Measurements from ENCODE around the gene MEAK7.

The MEAK7 gene

DNA sequence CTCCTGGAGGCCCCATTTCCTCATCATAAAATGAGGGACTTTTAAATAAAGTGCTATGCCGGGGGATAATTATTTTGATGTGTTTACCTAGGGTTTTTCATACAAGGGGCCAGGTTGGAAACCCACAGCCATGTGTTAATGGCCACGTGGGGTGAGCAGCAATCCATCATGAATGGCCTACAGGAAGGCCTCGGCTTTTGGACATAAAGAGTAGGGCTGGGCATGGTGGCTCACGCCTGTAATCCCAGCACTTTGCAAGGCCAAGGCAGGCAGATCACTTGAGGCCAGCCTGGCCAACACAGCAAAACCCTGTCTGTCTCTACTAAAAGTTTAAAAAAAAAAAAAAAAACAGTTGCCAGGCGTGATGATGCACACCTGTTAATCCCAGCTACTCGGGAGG is 40.3 kb downstream of the MEAK7 start:
- FAIRE-seq, result no peak

DNA sequence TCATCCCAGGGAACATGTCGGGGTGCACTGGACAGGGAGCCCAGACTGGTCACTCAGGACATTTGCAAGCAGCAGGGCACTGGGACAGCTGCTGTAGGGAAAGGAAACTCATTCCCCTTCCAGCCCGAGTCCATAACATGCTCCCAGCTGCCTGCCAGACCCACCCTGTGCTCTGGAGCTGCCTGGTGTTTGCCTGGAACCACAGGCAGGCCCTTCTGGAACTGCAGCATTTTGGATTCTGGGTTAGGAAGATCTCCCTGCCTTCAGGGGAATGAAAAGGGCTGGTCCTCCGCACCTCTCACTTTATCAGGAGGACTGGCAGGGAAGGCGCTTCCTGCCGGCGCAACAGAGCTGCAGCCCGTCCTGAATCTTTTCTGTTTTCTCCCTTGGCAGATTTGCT is 41.2 kb downstream of the MEAK7 start:
- FAIRE-seq, result no peak

DNA sequence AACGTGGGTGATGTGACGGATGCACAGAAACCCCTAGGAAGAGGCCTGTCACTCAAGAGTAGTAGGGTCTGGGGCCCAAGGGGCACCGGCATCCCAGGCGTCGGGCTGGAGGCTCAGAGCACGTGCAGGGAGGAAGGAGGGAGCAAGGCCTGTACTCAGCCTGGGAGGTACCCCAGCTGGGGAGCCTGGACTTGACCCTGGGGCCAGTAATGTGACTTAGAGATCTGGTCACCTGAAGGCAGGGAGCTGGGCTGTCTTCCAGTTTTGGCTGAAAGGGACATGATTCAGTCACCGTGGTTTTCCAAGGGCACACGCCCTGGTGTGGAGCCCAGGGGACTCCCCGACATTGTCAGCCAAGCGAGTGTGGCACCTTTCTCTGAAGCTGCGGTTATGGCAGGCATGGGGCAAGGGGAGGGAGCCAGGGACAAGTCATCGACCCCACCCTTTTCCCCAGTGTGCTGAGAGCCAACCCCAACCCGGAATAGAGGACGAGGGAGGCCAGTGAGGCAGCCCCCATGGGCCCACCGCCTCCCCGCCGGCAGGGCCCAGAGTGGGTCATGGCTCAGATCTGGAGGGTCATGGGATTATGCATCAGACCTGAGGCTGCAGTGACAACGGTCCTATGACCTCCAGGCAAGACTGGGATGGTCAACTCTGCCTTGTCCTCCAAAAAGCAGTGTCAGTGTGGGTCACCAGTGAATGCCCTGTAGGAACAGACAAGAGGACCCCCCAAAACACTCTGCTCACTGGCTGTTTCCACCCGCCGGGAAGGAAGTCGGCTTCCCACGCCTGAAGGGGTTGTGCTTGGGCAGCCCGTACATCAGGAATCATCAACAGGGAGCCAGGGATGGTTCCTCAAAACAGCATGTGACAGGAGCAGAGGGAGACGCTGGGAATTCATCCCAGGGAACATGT is 41.9 kb downstream of the MEAK7 start:
- no peak for FAIRE-seq

DNA sequence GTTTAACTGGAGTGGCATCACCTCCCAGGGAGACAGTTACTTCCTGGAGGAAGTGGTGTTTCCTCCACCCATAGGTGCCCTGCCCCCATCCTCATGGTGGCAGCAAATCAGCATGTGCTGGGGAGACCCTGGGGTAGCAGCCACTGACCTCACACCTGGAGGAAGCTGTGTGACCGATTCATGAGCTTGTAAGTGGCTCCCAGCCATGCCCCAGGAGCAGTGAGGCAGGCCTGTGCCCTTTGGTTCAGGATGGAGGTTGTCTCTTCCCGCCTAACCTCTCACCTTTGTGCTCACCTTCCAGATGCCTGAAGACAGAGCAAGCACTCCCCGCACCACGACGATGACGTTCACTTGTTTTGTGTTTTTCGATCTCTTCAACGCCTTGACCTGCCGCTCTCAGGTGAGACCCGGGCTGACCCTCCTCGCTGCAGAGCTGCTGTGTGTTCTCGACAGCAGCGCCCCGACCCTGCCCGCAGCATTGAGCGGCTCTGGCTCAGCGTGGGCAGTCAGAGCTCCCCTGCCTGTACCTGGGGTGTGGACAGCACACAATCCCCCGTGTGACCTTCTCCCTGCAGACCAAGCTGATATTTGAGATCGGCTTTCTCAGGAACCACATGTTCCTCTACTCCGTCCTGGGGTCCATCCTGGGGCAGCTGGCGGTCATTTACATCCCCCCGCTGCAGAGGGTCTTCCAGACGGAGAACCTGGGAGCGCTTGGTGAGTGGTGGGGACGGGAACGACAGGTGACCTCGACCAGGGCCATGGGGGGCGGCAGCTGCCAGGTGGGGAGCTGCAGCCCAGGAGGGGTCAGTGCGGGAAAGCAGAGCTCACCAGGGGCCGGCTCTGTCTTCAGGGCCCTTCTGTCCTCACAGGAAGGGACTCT is 42.8 kb downstream of the MEAK7 start:
- FAIRE-seq, result no peak

DNA sequence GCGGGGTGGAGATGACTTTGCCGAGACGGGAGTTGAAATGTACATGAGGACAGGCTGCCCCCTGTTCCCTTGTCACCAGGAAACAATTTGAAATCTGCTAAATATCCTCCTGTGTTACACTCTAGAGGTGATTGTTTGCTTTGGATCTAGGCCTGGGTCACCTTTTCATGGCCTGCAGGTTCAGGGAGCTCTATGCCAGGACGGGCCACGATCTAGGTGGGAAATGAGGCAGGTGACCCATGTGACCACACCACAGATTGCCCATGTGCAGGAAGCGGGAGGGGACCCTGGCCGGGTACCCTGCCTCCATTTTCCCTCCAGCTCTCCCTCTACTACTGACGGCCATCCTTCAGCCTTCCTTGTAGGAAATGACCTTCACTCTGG is 43.4 kb downstream of the MEAK7 start:
- no peak for FAIRE-seq

DNA sequence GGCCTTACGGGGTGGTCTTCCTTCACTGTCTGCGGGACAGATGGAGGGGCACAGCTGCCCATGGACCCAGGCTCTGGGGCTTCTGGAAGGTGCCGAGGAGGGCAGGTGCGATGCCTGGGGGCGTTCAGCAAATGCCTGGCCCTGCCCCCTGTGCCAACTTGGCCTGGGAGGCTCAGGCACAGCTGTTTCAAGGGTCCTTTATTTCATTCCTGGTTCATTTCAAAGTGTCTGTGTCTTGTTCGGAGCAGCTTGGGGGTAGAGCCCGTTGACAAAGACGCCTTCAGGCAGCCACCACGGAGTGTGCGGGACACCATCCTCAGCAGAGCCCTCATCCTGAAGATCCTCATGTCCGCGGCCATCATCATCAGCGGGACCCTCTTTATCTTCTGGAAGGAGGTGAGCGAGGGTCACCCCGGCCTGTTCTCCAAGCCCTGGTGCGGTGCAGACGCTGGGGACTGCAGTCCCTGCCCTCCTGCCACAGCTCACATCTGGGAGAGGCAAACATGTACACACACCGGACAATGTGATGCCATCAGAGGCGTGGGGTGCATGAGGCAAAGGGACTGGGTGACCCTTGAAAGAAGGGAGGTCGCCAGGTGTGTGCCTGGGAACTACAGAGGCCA is 43.9 kb downstream of the MEAK7 start:
- FAIRE-seq, result no peak

DNA sequence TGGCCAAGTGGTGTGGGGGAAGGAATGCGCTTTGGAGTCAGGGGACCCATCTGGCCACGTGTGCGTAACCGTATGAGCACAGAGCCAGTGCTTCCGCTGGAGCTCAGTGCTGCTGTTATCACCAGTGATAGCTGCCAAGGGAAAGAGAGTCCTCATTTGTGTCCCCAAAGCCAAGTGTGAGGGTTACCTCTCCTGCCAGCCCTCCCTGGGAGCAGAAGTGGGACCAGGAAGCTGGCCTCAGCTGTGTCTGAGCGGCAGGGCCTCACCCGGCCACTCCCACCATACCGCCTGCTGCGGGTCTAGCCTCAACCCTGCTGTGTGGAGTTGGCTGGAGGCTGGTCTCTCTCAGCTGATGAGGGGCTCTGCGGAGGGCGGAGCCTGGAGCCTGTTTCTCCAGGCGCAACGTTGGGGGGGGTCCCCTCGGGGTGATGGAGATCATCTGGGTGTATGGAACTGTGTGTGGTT is 44.5 kb downstream of the MEAK7 start:
- FAIRE-seq, result no peak

DNA sequence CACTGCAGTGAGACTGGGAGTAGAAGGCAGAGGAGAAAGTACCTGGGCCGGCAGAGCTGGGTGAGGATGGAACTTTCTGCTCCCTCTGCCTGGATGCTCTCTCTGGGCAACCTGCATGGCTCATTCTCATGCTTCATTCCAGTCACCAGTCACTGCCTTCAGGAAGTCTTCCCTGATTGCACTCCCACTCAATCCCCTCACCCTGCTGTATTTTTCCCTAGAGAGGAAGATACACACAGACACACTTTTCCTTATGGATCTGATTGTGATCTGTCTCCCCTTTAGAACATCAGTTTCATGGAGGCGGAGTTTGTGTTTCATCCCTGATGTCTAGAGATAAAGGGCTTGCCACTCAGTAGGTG is 44.9 kb downstream of the MEAK7 start:
- no peak for FAIRE-seq

DNA sequence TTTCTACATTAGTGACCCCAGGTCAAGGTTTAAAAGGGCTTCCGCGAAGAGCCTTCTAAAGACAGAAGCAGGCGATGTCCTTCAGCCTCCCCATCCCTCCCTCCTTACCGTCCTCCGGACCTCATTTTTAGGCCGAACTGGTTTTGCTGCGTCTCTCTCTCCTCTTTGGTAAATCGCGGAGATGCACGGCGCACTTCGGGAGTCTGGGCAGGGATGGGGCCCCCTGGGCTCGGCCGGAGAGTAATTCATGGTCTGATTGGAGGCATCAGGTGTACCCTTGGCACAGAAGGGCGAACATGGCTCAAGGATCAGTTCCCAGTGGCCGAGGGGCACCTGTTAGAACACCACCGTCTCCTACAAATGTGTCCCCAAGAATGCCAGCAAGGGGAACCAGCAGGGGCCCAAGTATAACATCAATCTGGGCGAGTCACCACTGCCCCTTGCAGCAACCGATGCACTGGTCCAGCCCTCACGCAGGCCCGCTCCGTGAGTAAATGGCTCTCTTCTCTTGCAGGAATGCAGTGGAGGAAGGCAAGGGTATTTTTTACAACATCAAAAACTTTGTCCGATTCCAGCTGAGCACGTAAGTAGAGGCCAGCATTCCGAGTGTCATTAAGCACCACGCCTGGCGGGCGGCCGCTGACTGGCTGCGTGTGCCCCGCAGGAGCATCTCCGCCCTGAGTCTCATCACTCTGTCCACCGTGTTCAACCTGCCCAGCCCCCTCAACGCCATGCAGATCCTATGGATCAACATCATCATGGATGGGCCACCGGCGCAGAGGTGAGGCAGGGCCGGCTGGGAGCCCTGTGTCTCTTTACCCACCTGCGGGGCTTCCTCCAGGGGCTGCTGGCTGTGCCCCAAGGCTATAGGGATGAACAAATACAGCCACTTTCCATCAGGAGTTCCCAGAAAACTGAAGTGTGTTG is 45.6 kb downstream of the MEAK7 start:
- no peak for FAIRE-seq

DNA sequence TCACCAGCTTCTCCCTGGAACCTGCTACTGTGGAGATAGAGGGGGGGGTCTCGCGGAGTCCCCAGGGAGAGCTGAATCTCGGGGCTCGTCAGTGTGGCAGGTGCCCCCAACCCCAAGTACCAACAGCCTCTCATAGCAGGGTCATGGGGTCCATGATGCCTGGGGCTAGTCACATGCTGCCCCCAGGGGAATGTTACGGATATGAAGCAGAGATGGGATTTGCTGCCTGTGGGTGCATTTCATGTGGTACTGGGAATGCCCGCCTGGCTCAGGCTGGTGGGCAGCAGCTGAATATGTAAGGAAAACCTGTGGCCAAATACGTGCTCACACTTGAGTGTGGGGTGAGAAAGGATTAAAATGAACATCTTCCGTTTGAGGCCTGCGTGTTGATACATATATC is 49.4 kb downstream of the MEAK7 start:
- FAIRE-seq, result no peak

Data from endometrium (tissue), 2 donors.